Lung (tissue), 12 donors: ENCODE results near the gene STC2. TPM values are rescaled to one million over a fixed set of nuclear protein-coding genes. Genes with fewer than 3 reads are reported as not detected.

Source experiments
- ATAC-seq: fragments of 200-7000 bp; cut with Tn5 transposase; one replicate; pipeline ENCODE4 v1.9.1; 2020; ENCODE audit warnings: moderate number of reproducible peaks; ENCODE audit not compliant: insufficient read depth, low FRiP score
- DNase-seq, 3 donors: peaks; one replicate each; pipeline ENCODE4 v3.0.0-alpha.2; 2013 to 2017
- H3K27ac ChIP-seq, 2 donors: one replicate each; pipeline ENCODE4 v1.5.1; 2013; ENCODE audit warnings: mild to moderate bottlenecking in 2 of 2, moderate library complexity in 2 of 2, control low read depth in 1 of 2, inconsistent platforms in 1 of 2, low read depth in 1 of 2, low read length in 1 of 2
- H3K27me3 ChIP-seq, 3 donors: one replicate each; pipeline ENCODE4 v1.5.1; 2013; ENCODE audit warnings: low read length in 2 of 3; ENCODE audit not compliant: control insufficient read depth in 3 of 3, insufficient read depth in 3 of 3
- H3K36me3 ChIP-seq, 4 donors: one replicate each; pipeline ENCODE4 v1.5.1; 2013; ENCODE audit warnings: low read length in 4 of 4, mild to moderate bottlenecking in 1 of 4, moderate library complexity in 1 of 4; ENCODE audit not compliant: control insufficient read depth in 4 of 4, insufficient read depth in 4 of 4
- H3K4me1 ChIP-seq, 5 donors: one replicate each; pipeline ENCODE4 v1.5.1; 2013; ENCODE audit warnings: low read length in 5 of 5, mild to moderate bottlenecking in 2 of 5, moderate library complexity in 1 of 5; ENCODE audit not compliant: control insufficient read depth in 5 of 5, insufficient read depth in 5 of 5
- H3K4me3 ChIP-seq: one replicate; pipeline ENCODE4 v1.5.1; 2013; ENCODE audit warnings: mild to moderate bottlenecking, control low read depth, moderate library complexity
- H3K9ac ChIP-seq, 2 donors: one replicate each; pipeline ENCODE4 v1.5.1; 2013; ENCODE audit warnings: low read length in 2 of 2, control low read depth in 1 of 2; ENCODE audit not compliant: insufficient read depth in 1 of 2
- H3K9me3 ChIP-seq, 4 donors: one replicate each; pipeline ENCODE4 v1.5.1; 2013; ENCODE audit warnings: low read length in 3 of 4, mild to moderate bottlenecking in 1 of 4, moderate library complexity in 1 of 4; ENCODE audit not compliant: control insufficient read depth in 4 of 4, insufficient read depth in 3 of 4
- CTCF ChIP-seq: IDR thresholded peaks from 2 replicates; pipeline ENCODE4 v1.5.1; 2012; ENCODE audit warnings: mild to moderate bottlenecking; ENCODE audit errors: control extremely low read depth, extremely low read depth
- WGBS, 2 donors: extraction: QIAGEN DNeasy Blood & Tissue Kit; methylation state at CpG; one replicate each; pipeline ENCODE4 v1.1.7; 2013; 5-methylcytosine and 5-hydroxymethylcytosine counted together
- polyA plus RNA-seq, 2 donors: library from polyadenylated mRNA; stranded (reverse); fragments of 200-250 nt; gene quantifications; one replicate each; pipeline ENCODE4 v1.2.1, GENCODE V29; 2013
- total RNA-seq, 2 donors: library from RNA; depleted of rRNA in 1 of 2; stranded (reverse); fragments of >200 nt in 1 of 2; gene quantifications; one replicate each; pipeline ENCODE4 v1.2.1, GENCODE V29; 2014 to 2021
- donor health status: control.
- donor health status: control.
- donor health status: Bipolar disorder and iron deficiency.
- donor health status: healthy.
- donor health status: DM: yes; HTN: yes; CAD: no.

Gene STC2
- total and polyA plus RNA-seq, 4 donors = 3.1 to 18.1 (median 8.4) TPM

- Histone ChIP-seq H3K9me3 (peaks cover 0 to 2% (median 0%) of the 10 kb centered on the region in 4 donors), H3K4me3 (no peak overlapping the region), H3K9ac (no peak overlapping the region), H3K27me3 (no peaks in the 10 kb centered on the region), H3K27ac (no peak overlapping the region), H3K36me3 (no peaks in the 10 kb centered on the region), H3K4me1 (peaks cover 0 to 45% (median 11%) of the 10 kb centered on the region in 5 donors)
- 78 to 82% methylated on average over 10 of the region's 10 CpGs for WGBS, 2 donors
- no peak for TF ChIP-seq CTCF
- ATAC-seq (no peak), DNase-seq (no peak)
These were observed 23.6 kb downstream of the STC2 start for GRCh38 chr5:173304591-173304988.

- TF ChIP-seq CTCF = no peak
- peaks cover 0 to 2% (median 0%) of the 10 kb centered on the region in 4 donors for H3K9me3 ChIP-seq
- no peak overlapping the region for H3K4me3 ChIP-seq
- H3K27me3 ChIP-seq = no peaks in the 10 kb centered on the region
- ATAC-seq = no peak
- H3K36me3 ChIP-seq = no peaks in the 10 kb centered on the region
- no peak overlapping the region for H3K9ac ChIP-seq
- DNase-seq = peak in 2 of 3 donors; percentile 57 to 59
- H3K27ac ChIP-seq = no peak overlapping the region
- peaks cover 0 to 47% (median 17%) of the 10 kb centered on the region in 5 donors for H3K4me1 ChIP-seq
- 68 to 74% methylated on average over 13 of the region's 13 CpGs for WGBS, 2 donors
These were observed 24.2 kb downstream of the STC2 start for GRCh38 chr5:173303878-173304590.

DNA sequence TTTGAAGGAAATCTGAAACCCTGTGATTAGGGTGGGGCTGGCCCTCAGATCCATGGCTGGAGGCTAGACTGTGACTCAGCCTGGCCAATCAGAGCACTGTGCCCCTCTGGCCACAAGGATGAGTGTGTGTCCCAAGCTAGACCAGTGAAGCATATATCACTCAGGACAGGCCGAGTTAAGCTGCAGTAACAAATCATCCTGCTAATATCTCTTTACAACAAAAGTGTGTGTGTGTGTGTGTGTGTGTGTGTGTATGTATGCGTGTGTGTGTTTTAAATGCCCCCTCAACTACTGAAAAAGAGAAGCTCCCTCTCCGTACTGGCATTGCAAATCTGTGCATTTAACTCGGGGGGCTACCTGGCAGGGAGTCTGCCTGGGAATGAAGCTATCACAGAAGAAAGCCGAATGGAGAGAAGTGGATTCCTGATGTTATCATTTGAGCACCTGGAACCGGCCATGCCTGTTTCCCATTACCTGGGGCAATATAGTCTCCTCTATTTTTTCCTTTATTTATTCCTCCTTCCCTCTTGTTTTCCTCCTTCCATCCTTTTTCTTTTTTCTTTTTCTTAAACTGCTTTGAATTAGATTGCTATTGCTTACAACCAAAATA, 25.6 kb downstream of the STC2 start:
- Histone ChIP-seq H3K36me3 (no peaks in the 10 kb centered on the region), H3K27ac (no peak overlapping the region), H3K27me3 (no peaks in the 10 kb centered on the region), H3K9ac (no peak overlapping the region), H3K4me1 (peaks cover 0 to 61% (median 20%) of the 10 kb centered on the region in 5 donors), H3K4me3 (no peak overlapping the region), H3K9me3 (no peaks in the 10 kb centered on the region)
- DNase-seq (peak in 1 of 3 donors; percentile 51), ATAC-seq (no peak)
- TF ChIP-seq CTCF = no peak
- WGBS, 2 donors = 53 to 73% methylated on average over 6 of the region's 6 CpGs
